Omental fat pad (tissue), 4 donors: ENCODE results near the gene C1QTNF8. TPM values are rescaled to one million over a fixed set of nuclear protein-coding genes. Genes with fewer than 3 reads are reported as not detected.

Experiments used
- ATAC-seq: fragments of 150-250 bp; one replicate; pipeline ENCODE4 v1.9.1; 2016; ENCODE audit warnings: mild to moderate bottlenecking, moderate library complexity; ENCODE audit not compliant: low FRiP score
- DNase-seq: peaks from one replicate; pipeline ENCODE4 v3.0.0-alpha.2; 2019; ENCODE audit warnings: low spot score
- CTCF ChIP-seq, 3 donors: fragments of 450-650 bp; IDR thresholded peaks; one replicate each; pipeline ENCODE4 v1.5.1; 2016 to 2017; ENCODE audit warnings: antibody characterized with exemption in 3 of 3, mild to moderate bottlenecking in 3 of 3, moderate library complexity in 2 of 3
- total RNA-seq, 4 donors: library from RNA; depleted of rRNA; stranded (reverse); fragments of >200 nt; gene quantifications; one replicate each; pipeline ENCODE4 v1.1.0, GENCODE V29; 2016

C1QTNF8 gene
- total RNA-seq, 4 donors from 2014 or later = not detected

- ATAC-seq (no peak), DNase-seq (no peak)
- TF ChIP-seq CTCF (IDR thresholded peaks at IDR 0.05) = no peak
Measured at GRCh38 chr16:1122398-1122765, 26.3 kb upstream of the C1QTNF8 start.

GRCh38 chr16:1121601-1122397 lies 25.8 kb upstream of the C1QTNF8 start:
- no peak for DNase-seq
- ATAC-seq = no peak
- no peak for TF ChIP-seq CTCF (IDR thresholded peaks at IDR 0.05)

GRCh38 chr16:1121009-1121408 lies 25.0 kb upstream of the C1QTNF8 start:
- ATAC-seq = no peak
- no peak for DNase-seq
- TF ChIP-seq CTCF (IDR thresholded peaks at IDR 0.05) = no peak

GRCh38 chr16:1120577-1120941 lies 24.5 kb upstream of the C1QTNF8 start:
- no peak for DNase-seq
- no peak for TF ChIP-seq CTCF (IDR thresholded peaks at IDR 0.05)
- no peak for ATAC-seq

GRCh38 chr16:1119766-1120576 lies 23.9 kb upstream of the C1QTNF8 start:
- ATAC-seq = no peak
- TF ChIP-seq CTCF (IDR thresholded peaks at IDR 0.05) = no peak

GRCh38 chr16:1119129-1119528 lies 23.1 kb upstream of the C1QTNF8 start:
- TF ChIP-seq CTCF (IDR thresholded peaks at IDR 0.05) = no peak
- DNase-seq (no peak), ATAC-seq (no peak)

More at GRCh38 chr16:1119766-1120576, 23.9 kb upstream of the C1QTNF8 start:
- DNase-seq = no peak
